Measurements from ENCODE around the gene SLC7A14. TPM values are rescaled to one million over a fixed set of nuclear protein-coding genes. Genes with fewer than 3 reads are reported as not detected.

SLC7A14 gene
- total RNA-seq, 1 donor from 2014 or later = 0.23 TPM

DNA sequence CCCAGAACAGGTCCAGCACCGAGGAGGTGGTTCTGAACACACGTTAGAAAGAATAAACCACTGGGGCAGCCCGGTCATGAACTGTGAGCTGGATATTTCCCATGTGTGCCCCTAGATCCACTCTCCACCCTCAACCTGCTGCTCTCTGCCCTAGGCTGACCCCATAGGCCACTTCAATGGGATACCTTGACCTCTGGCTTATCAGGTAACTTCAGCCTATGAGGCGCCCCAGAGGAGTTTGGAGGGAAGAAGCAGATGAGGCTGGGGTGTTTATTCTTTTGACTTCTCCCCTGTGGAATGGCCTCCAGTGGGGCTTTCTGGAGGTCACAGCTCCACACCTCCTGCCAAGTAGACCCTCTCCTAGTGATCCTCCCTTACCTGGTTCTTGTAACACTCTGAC, 47.7 kb upstream of the SLC7A14 start:
- no peaks in the 10 kb centered on the region for H3K4me1 ChIP-seq (ENCODE audit: insufficient read depth, low read length)
- H3K79me2 ChIP-seq (ENCODE audit: insufficient read depth, low read length) = no peaks in the 10 kb centered on the region
- DNase-seq (ENCODE audit: low read depth) = no peak
- Mint-ChIP-seq H3K36me3 (ENCODE audit: low read depth, unreplicated experiment) (no peaks in the 10 kb centered on the region), H3K4me1 (ENCODE audit: low read depth, unreplicated experiment) (no peaks in the 10 kb centered on the region), H3K4me3 (ENCODE audit: unreplicated experiment) (no peak overlapping the region), H3K9me3 (ENCODE audit: unreplicated experiment) (peaks cover 4% of the 10 kb centered on the region), H3K27ac (ENCODE audit: unreplicated experiment) (no peak overlapping the region), H3K27me3 (ENCODE audit: low read depth, unreplicated experiment) (peaks cover 26% of the 10 kb centered on the region)
- H4K20me1 ChIP-seq (ENCODE audit: insufficient read depth, low read length) = no peaks in the 10 kb centered on the region
- TF ChIP-seq EZH2 (IDR thresholded peaks at IDR 0.05; ENCODE audit: insufficient read depth, low read length) = no peak
- TF ChIP-seq, protein P1, sequence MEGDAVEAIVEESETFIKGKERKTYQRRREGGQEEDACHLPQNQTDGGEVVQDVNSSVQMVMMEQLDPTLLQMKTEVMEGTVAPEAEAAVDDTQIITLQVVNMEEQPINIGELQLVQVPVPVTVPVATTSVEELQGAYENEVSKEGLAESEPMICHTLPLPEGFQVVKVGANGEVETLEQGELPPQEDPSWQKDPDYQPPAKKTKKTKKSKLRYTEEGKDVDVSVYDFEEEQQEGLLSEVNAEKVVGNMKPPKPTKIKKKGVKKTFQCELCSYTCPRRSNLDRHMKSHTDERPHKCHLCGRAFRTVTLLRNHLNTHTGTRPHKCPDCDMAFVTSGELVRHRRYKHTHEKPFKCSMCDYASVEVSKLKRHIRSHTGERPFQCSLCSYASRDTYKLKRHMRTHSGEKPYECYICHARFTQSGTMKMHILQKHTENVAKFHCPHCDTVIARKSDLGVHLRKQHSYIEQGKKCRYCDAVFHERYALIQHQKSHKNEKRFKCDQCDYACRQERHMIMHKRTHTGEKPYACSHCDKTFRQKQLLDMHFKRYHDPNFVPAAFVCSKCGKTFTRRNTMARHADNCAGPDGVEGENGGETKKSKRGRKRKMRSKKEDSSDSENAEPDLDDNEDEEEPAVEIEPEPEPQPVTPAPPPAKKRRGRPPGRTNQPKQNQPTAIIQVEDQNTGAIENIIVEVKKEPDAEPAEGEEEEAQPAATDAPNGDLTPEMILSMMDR (IDR thresholded peaks at IDR 0.05; ENCODE audit: insufficient read depth, low read depth, low read length) = no peak
- FAIRE-seq = no peak
- H3K9ac ChIP-seq (ENCODE audit: low read length) = no peak overlapping the region
- H3K4me3 ChIP-seq (ENCODE audit: insufficient read depth, low read depth, low read length) = no peak overlapping the region
- H3K9me3 ChIP-seq (ENCODE audit: insufficient read depth, low read depth, low read length) = no peaks in the 10 kb centered on the region
- no peak overlapping the region for H3K4me2 ChIP-seq (ENCODE audit: low read length)
- H3K36me3 ChIP-seq (ENCODE audit: insufficient read depth, low read length) = no peaks in the 10 kb centered on the region
- peaks cover 5% of the 10 kb centered on the region for H3K27me3 ChIP-seq (ENCODE audit: insufficient read depth, low read length)
- no peak overlapping the region for H3K27ac ChIP-seq (ENCODE audit: low read depth, low read length)
- H2AFZ ChIP-seq (ENCODE audit: low read depth, low read length) = no peak overlapping the region

DNA sequence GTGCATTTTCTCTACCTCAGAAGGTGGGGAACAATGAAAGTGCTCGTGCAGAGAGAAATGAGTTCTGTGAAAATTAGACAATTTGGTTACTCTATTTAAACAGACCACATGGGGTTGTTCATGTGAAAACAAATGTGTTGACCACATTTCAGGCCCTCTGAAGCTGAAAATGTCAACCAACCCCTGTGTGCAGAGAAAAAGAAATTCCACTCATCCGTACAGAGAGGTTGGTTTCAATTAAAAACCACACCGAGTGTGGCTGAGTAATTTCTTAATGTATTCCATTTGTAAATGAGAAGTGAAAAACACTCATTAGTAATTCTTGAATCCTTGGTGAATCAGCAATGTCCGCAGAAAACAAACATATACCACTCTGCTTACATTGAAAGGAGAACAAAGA, 46.9 kb upstream of the SLC7A14 start:
- TF ChIP-seq EZH2 (IDR thresholded peaks at IDR 0.05; ENCODE audit: insufficient read depth, low read length) = no peak
- TF ChIP-seq, protein P1 (IDR thresholded peaks at IDR 0.05; ENCODE audit: insufficient read depth, low read depth, low read length) = no peak
- H3K9me3 ChIP-seq (ENCODE audit: insufficient read depth, low read depth, low read length) = no peaks in the 10 kb centered on the region
- peaks cover 5% of the 10 kb centered on the region for H3K27me3 ChIP-seq (ENCODE audit: insufficient read depth, low read length)
- Mint-ChIP-seq H3K36me3 (ENCODE audit: low read depth, unreplicated experiment) (no peaks in the 10 kb centered on the region), H3K9me3 (ENCODE audit: unreplicated experiment) (peaks cover 4% of the 10 kb centered on the region), H3K4me3 (ENCODE audit: unreplicated experiment) (no peak overlapping the region), H3K27me3 (ENCODE audit: low read depth, unreplicated experiment) (peaks cover 26% of the 10 kb centered on the region), H3K4me1 (ENCODE audit: low read depth, unreplicated experiment) (no peaks in the 10 kb centered on the region), H3K27ac (ENCODE audit: unreplicated experiment) (no peak overlapping the region)
- H3K4me2 ChIP-seq (ENCODE audit: low read length) = peak overlapping the region; percentile 23
- DNase-seq (ENCODE audit: low read depth) (peak; percentile 53), FAIRE-seq (no peak)
- no peaks in the 10 kb centered on the region for H3K79me2 ChIP-seq (ENCODE audit: insufficient read depth, low read length)
- no peak overlapping the region for H3K4me3 ChIP-seq (ENCODE audit: insufficient read depth, low read depth, low read length)
- no peaks in the 10 kb centered on the region for H3K4me1 ChIP-seq (ENCODE audit: insufficient read depth, low read length)
- H3K9ac ChIP-seq (ENCODE audit: low read length) = no peak overlapping the region
- no peak overlapping the region for H2AFZ ChIP-seq (ENCODE audit: low read depth, low read length)
- no peak overlapping the region for H3K27ac ChIP-seq (ENCODE audit: low read depth, low read length)
- H4K20me1 ChIP-seq (ENCODE audit: insufficient read depth, low read length) = no peaks in the 10 kb centered on the region
- H3K36me3 ChIP-seq (ENCODE audit: insufficient read depth, low read length) = no peaks in the 10 kb centered on the region

DNA sequence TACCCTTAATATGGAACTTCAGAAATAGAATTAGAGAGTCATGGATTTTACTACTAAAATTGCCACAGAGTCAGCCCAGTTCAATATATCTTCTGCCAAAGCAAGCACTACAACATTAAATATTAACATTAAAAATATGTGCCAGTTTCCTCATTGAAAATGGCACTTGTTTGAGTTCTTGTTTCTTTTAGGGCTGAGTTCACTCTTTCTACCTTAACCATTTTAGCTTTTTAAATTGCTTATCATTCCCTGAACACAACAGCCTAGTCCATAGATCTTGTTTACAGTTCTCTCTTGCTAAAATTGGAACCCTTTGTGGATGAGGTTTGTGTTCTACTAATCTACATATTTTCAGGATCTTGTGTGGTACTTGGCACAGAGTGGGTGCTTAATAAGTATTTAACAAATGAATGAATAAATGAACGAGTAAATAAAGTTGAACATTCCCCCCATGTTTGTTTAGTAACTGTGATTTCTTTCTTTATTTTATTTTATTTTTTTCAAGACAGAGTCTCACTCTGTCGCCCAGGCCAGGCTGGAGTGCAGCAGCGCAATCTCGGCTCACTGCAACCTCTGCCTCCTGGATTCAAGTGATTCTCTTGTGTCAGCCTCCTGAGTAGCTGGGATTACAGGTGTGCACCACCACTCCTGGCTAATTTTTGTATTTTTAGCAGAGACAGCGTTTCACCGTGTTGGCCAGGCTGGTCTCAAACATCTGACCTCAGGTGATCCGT, 46.0 kb upstream of the SLC7A14 start:
- H3K9ac ChIP-seq (ENCODE audit: low read length) = no peak overlapping the region

More for the DNA sequence above, 46.0 kb upstream of the SLC7A14 start:
- no peaks in the 10 kb centered on the region for H3K79me2 ChIP-seq (ENCODE audit: insufficient read depth, low read length)
- Mint-ChIP-seq H3K9me3 (ENCODE audit: unreplicated experiment) (peaks cover 4% of the 10 kb centered on the region), H3K27me3 (ENCODE audit: low read depth, unreplicated experiment) (peaks cover 23% of the 10 kb centered on the region), H3K27ac (ENCODE audit: unreplicated experiment) (no peak overlapping the region), H3K36me3 (ENCODE audit: low read depth, unreplicated experiment) (no peaks in the 10 kb centered on the region), H3K4me3 (ENCODE audit: unreplicated experiment) (no peak overlapping the region), H3K4me1 (ENCODE audit: low read depth, unreplicated experiment) (no peaks in the 10 kb centered on the region)
- H3K4me2 ChIP-seq (ENCODE audit: low read length) = no peak overlapping the region
- no peak for DNase-seq (ENCODE audit: low read depth)
- no peaks in the 10 kb centered on the region for H3K9me3 ChIP-seq (ENCODE audit: insufficient read depth, low read depth, low read length)
- no peaks in the 10 kb centered on the region for H4K20me1 ChIP-seq (ENCODE audit: insufficient read depth, low read length)
- H3K4me1 ChIP-seq (ENCODE audit: insufficient read depth, low read length) = no peaks in the 10 kb centered on the region
- no peak for TF ChIP-seq EZH2 (IDR thresholded peaks at IDR 0.05; ENCODE audit: insufficient read depth, low read length)
- TF ChIP-seq, protein P1 (IDR thresholded peaks at IDR 0.05; ENCODE audit: insufficient read depth, low read depth, low read length) = no peak
- no peak overlapping the region for H3K4me3 ChIP-seq (ENCODE audit: insufficient read depth, low read depth, low read length)
- FAIRE-seq = no peak
- no peak overlapping the region for H2AFZ ChIP-seq (ENCODE audit: low read depth, low read length)
- H3K27ac ChIP-seq (ENCODE audit: low read depth, low read length) = no peak overlapping the region
- peaks cover 5% of the 10 kb centered on the region for H3K27me3 ChIP-seq (ENCODE audit: insufficient read depth, low read length)
- H3K36me3 ChIP-seq (ENCODE audit: insufficient read depth, low read length) = no peaks in the 10 kb centered on the region
